PC-9 (cell line): ENCODE results near the gene IL32. TPM values are rescaled to one million over a fixed set of nuclear protein-coding genes. Genes with fewer than 3 reads are reported as not detected.

ENCODE experiments used
- BruUV-seq: library from RNA; stranded (reverse); fragments of 400-500 nt; replicated peaks from 2 replicates; lab custom pipeline; 2021; lab: Mats Ljungman, UMichigan
- CTCF ChIA-PET: fragments of 300-600 bp; sonication (Branson Sonifier 250); formaldehyde crosslinking; loops from one replicate; lab custom pipeline; 2022; ENCODE audit warnings: antibody characterized with exemption; lab: Charles Lee
- POLR2A ChIA-PET: fragments of 300-600 bp; sonication (Branson Sonifier 250); formaldehyde crosslinking; loops from one replicate; lab custom pipeline; 2022; ENCODE audit warnings: antibody characterized with exemption; ENCODE audit not compliant: unreplicated experiment; lab: Charles Lee
- DNase-seq, 2 experiments: peaks; one replicate each; pipeline versions ENCODE4 v3.0.0 to v3.0.0-alpha.2; 2015 to 2022; ENCODE audit warnings: mixed read lengths in 1 of 2
- H2AFZ ChIP-seq: fragments of 200-600 bp; sonication (generic); 2 replicates; pipeline ENCODE4 v1.8.1; 2017; ENCODE audit warnings: antibody characterized with exemption
- H3F3A ChIP-seq: fragments of 200-600 bp; sonication (generic); 2 replicates; pipeline ENCODE4 v1.8.1; 2017; ENCODE audit warnings: antibody characterized with exemption, mild to moderate bottlenecking, low read depth; ENCODE audit not compliant: insufficient read depth
- H3K27ac ChIP-seq: fragments of 200-600 bp; sonication (generic); 2 replicates; pipeline ENCODE4 v1.6.1; 2016; ENCODE audit warnings: mixed run types
- H3K27me3 ChIP-seq: fragments of 200-600 bp; sonication (generic); 2 replicates; pipeline ENCODE4 v1.6.1; 2016; ENCODE audit warnings: low read depth, mixed run types; ENCODE audit not compliant: insufficient read depth
- H3K36me3 ChIP-seq: fragments of 200-600 bp; sonication (generic); 2 replicates; pipeline ENCODE4 v1.6.1; 2016; ENCODE audit warnings: low read depth, mixed run types
- H3K4me1 ChIP-seq: fragments of 200-600 bp; sonication (generic); replicated peaks from 2 replicates; pipeline ENCODE4 v1.6.1; 2016; ENCODE audit warnings: mixed run types; ENCODE audit not compliant: insufficient read depth
- H3K4me2 ChIP-seq: fragments of 200-600 bp; sonication (generic); 2 replicates; pipeline ENCODE4 v1.6.1; 2017; ENCODE audit warnings: mixed run types
- H3K4me3 ChIP-seq: fragments of 200-600 bp; sonication (generic); 2 replicates; pipeline ENCODE4 v1.6.1; 2016; ENCODE audit warnings: mixed run types
- H3K79me2 ChIP-seq: fragments of 200-600 bp; sonication (generic); 2 replicates; pipeline ENCODE4 v1.6.1; 2017; ENCODE audit warnings: low read depth, mixed run types
- H3K9me2 ChIP-seq: fragments of 200-600 bp; sonication (generic); 2 replicates; pipeline ENCODE4 v1.8.1; 2017; ENCODE audit warnings: mild to moderate bottlenecking; ENCODE audit not compliant: insufficient read depth
- H3K9me3 ChIP-seq: fragments of 200-600 bp; sonication (generic); 2 replicates; pipeline ENCODE4 v1.8.1; 2016; ENCODE audit warnings: low read depth; ENCODE audit not compliant: insufficient read depth
- H4K20me1 ChIP-seq: fragments of 200-600 bp; sonication (generic); 2 replicates; pipeline ENCODE4 v1.8.1; 2017; ENCODE audit not compliant: insufficient read depth
- CTCF ChIP-seq: fragments of 200-600 bp; sonication (generic); conservative IDR thresholded peaks from 2 replicates; pipeline ENCODE4 v1.6.1; 2017; ENCODE audit warnings: mixed run types, antibody characterized with exemption, mild to moderate bottlenecking, moderate library complexity
- EZH2 ChIP-seq: fragments of 200-600 bp; sonication (generic); IDR thresholded peaks from 2 replicates; pipeline ENCODE4 v1.8.0; 2017; ENCODE audit warnings: antibody characterized with exemption, low read depth
- intact Hi-C: fragments of 100-400 bp; cut with micrococcal nuclease; formaldehyde crosslinking; loops from one replicate; pipeline ENCODE4 v1.10.0; 2022; ENCODE audit not compliant: unreplicated experiment
- total RNA-seq: library from RNA; stranded (reverse); gene quantifications from 2 replicates; pipeline ENCODE4 v1.2.3, GENCODE V29; 2021

The IL32 gene
- total RNA-seq, 1 experiment from 2014 or later = 2.2 TPM

GRCh38 chr16:3026609-3027488 lies 38.6 kb upstream of the IL32 start:
- Histone ChIP-seq H3K79me2 (peaks cover 14% of the 10 kb centered on the region), H3F3A (peaks cover 52% of the 10 kb centered on the region), H3K27me3 (no peaks in the 10 kb centered on the region), H3K4me1 (peaks cover 25% of the 10 kb centered on the region), H3K36me3 (peaks cover 6% of the 10 kb centered on the region; the same call in 1 of the 2 replicates), H3K4me2 (no peak overlapping the region), H3K9me2 (no peaks in the 10 kb centered on the region), H3K9me3 (no peaks in the 10 kb centered on the region), H2AFZ (no peak overlapping the region), H3K27ac (no peak overlapping the region), H4K20me1 (peaks cover 4% of the 10 kb centered on the region), H3K4me3 (no peak overlapping the region)
- no TSS peak for BruUV-seq
- intact Hi-C loops = no loop called here
- POLR2A ChIA-PET = interaction anchor here (0.5 to 1.9 kb wide), 4 partner anchors 23 to 1214 kb away, joined by 7 to 17 read pairs (median 12); no protein-coding TSS in a partner anchor
- no peak for TF ChIP-seq CTCF
- no peak for TF ChIP-seq EZH2
- no peak for DNase-seq
- CTCF ChIA-PET = interaction anchor here (0.6 to 1.5 kb wide), 2 partner anchors 21 kb away, joined by 3 to 6 read pairs; no protein-coding TSS in a partner anchor

- H3K36me3 ChIP-seq = peaks cover 3% of the 10 kb centered on the region; the same call in 1 of the 2 replicates
- H4K20me1 ChIP-seq = peaks cover 10% of the 10 kb centered on the region
- H3K27me3 ChIP-seq = no peaks in the 10 kb centered on the region
- CTCF ChIA-PET = interaction anchor here (0.8 to 1.5 kb wide), 6 partner anchors 13 to 107 kb away, joined by 5 to 15 read pairs (median 6); partner anchors contain the start of gene ZNF213
- H3K9me2 ChIP-seq = no peaks in the 10 kb centered on the region
- H3K4me2 ChIP-seq = peak overlapping the region; percentile 73
- TF ChIP-seq EZH2 = no peak
- TF ChIP-seq CTCF = no peak
- H2AFZ ChIP-seq = no peak overlapping the region
- peaks cover 30% of the 10 kb centered on the region for H3K4me1 ChIP-seq
- peaks cover 11% of the 10 kb centered on the region for H3K79me2 ChIP-seq
- POLR2A ChIA-PET = interaction anchor here (0.5 to 1.9 kb wide), 5 partner anchors 23 to 1214 kb away, joined by 7 to 17 read pairs (median 10); no protein-coding TSS in a partner anchor
- no TSS peak for BruUV-seq
- no peak for DNase-seq
- H3F3A ChIP-seq = peaks cover 52% of the 10 kb centered on the region
- H3K9me3 ChIP-seq = no peaks in the 10 kb centered on the region
- intact Hi-C loops = no loop called here
- H3K27ac ChIP-seq = no peak overlapping the region
- H3K4me3 ChIP-seq = no peak overlapping the region
Measured at GRCh38 chr16:3027489-3027795, 38.0 kb upstream of the IL32 start.

GRCh38 chr16:3027983-3028715 lies 37.3 kb upstream of the IL32 start:
- ChIA-PET CTCF (interaction anchor here (0.6 to 1.5 kb wide), 11 partner anchors 10 to 107 kb away, joined by 3 to 15 read pairs (median 6); partner anchors contain the start of genes ZNF205 and ZNF213), POLR2A (interaction anchor here (0.5 to 1.9 kb wide), 6 partner anchors 24 to 1468 kb away, joined by 3 to 17 read pairs (median 10); no protein-coding TSS in a partner anchor)
- no peaks in the 10 kb centered on the region for H3K9me3 ChIP-seq
- intact Hi-C loops = loop anchor here (1.0 kb wide), 2 partner anchors 25 to 45 kb away; no protein-coding TSS in a partner anchor
- H3K27me3 ChIP-seq = no peaks in the 10 kb centered on the region
- H3F3A ChIP-seq = peaks cover 52% of the 10 kb centered on the region
- peak; percentile 83 for TF ChIP-seq CTCF
- TF ChIP-seq EZH2 = no peak
- H3K36me3 ChIP-seq = no peaks in the 10 kb centered on the region
- peaks cover 30% of the 10 kb centered on the region for H3K4me1 ChIP-seq
- peak; percentile 71 to 88 for DNase-seq
- peaks cover 7% of the 10 kb centered on the region; the same call in 1 of the 2 replicates for H4K20me1 ChIP-seq
- no peak overlapping the region for H3K27ac ChIP-seq
- H3K4me3 ChIP-seq = no peak overlapping the region; the same call in 1 of the 2 replicates
- H3K4me2 ChIP-seq = peak overlapping the region; percentile 73
- no peak overlapping the region for H2AFZ ChIP-seq
- BruUV-seq = no TSS peak
- H3K79me2 ChIP-seq = peaks cover 5% of the 10 kb centered on the region
- no peaks in the 10 kb centered on the region for H3K9me2 ChIP-seq
